CD1c-positive myeloid dendritic cell (primary cell): Measurements from ENCODE around the gene DBH.

Experiments used
- DNase-seq: peaks from one replicate; pipeline ENCODE4 v3.0.0-alpha.2; 2016; ENCODE audit errors: extremely low spot score

The DBH gene

GRCh38 chr9:133604856-133605255, 31.3 kb upstream of the DBH start:
- DNase-seq: no peak

GRCh38 chr9:133605446-133605845, 30.7 kb upstream of the DBH start:
- no peak for DNase-seq

GRCh38 chr9:133605856-133606707, 30.1 kb upstream of the DBH start:
- DNase-seq: no peak

- DNase-seq: no peak
These were observed 29.5 kb upstream of the DBH start for GRCh38 chr9:133606708-133607025.

GRCh38 chr9:133607381-133607780, 28.8 kb upstream of the DBH start:
- no peak for DNase-seq

- no peak for DNase-seq
These were observed 28.2 kb upstream of the DBH start for GRCh38 chr9:133607976-133608375.

GRCh38 chr9:133608382-133608781, 27.8 kb upstream of the DBH start:
- DNase-seq: no peak

- DNase-seq: no peak
These were observed 27.3 kb upstream of the DBH start for GRCh38 chr9:133608889-133609288.

- peak; percentile 39 for DNase-seq
These were observed 26.7 kb upstream of the DBH start, which contains the start of gene FAM163B for GRCh38 chr9:133609311-133610098. Gene FAM163B, minus strand, starts transcription at chr9:133609389. Its CDS starts 29,166 bp downstream, at chr9:133580223.

GRCh38 chr9:133610845-133611244, 25.3 kb upstream of the DBH start:
- DNase-seq: no peak

- DNase-seq: no peak
These were observed 24.1 kb upstream of the DBH start for GRCh38 chr9:133612051-133612450.

- no peak for DNase-seq
These were observed 23.3 kb upstream of the DBH start for GRCh38 chr9:133612816-133613215.

- DNase-seq: no peak
These were observed 22.7 kb upstream of the DBH start for GRCh38 chr9:133613432-133613831.

GRCh38 chr9:133614056-133614455, 22.1 kb upstream of the DBH start:
- DNase-seq: no peak

GRCh38 chr9:133614678-133615077, 21.5 kb upstream of the DBH start:
- no peak for DNase-seq

- no peak for DNase-seq
These were observed 21.0 kb upstream of the DBH start for GRCh38 chr9:133615186-133615585.

GRCh38 chr9:133615606-133616188, 20.5 kb upstream of the DBH start:
- no peak for DNase-seq

GRCh38 chr9:133616643-133617405, 19.3 kb upstream of the DBH start:
- DNase-seq: no peak

GRCh38 chr9:133618726-133619125, 17.4 kb upstream of the DBH start:
- DNase-seq: no peak

- peak; percentile 54 for DNase-seq
These were observed 16.4 kb upstream of the DBH start for GRCh38 chr9:133619791-133620190.

- no peak for DNase-seq
These were observed 14.4 kb upstream of the DBH start for GRCh38 chr9:133621725-133622267.

GRCh38 chr9:133622555-133622954, 13.6 kb upstream of the DBH start:
- no peak for DNase-seq
